Aorta (tissue), 5 donors: ENCODE measurements around the gene DOCK6. TPM values are rescaled to one million over a fixed set of nuclear protein-coding genes. Genes with fewer than 3 reads are reported as not detected.
"Not testable (repeated sequence)": the region's sequence is repeated elsewhere in the genome, so short reads cannot be mapped to it uniquely, and the experiment has no call there.

Experiments
- ATAC-seq: fragments of 200-7000 bp; cut with Tn5 transposase; one replicate; pipeline ENCODE4 v1.9.1; 2022; ENCODE audit warnings: moderate library complexity; ENCODE audit not compliant: low FRiP score
- DNase-seq, 2 donors: peaks; one replicate each; pipeline ENCODE4 v3.0.0-alpha.2; 2020
- H3K27ac ChIP-seq, 2 donors: one replicate each; pipeline ENCODE4 v1.5.1; 2013; ENCODE audit warnings: low read length in 2 of 2, mild to moderate bottlenecking in 2 of 2, moderate library complexity in 2 of 2, control low read depth in 1 of 2, inconsistent platforms in 1 of 2, low read depth in 1 of 2
- H3K27me3 ChIP-seq, 2 donors: one replicate each; pipeline ENCODE4 v1.6.1; 2013; ENCODE audit warnings: control low read depth in 1 of 2, low read length in 1 of 2, mild to moderate bottlenecking in 1 of 2, moderate library complexity in 1 of 2; ENCODE audit not compliant: insufficient read depth in 2 of 2, control insufficient read depth in 1 of 2
- H3K36me3 ChIP-seq, 2 donors: one replicate each; pipeline ENCODE4 v1.6.1; 2013; ENCODE audit warnings: control low read depth in 1 of 2, low read length in 1 of 2, mild to moderate bottlenecking in 1 of 2; ENCODE audit not compliant: insufficient read depth in 2 of 2, control insufficient read depth in 1 of 2
- H3K4me1 ChIP-seq, 2 donors: one replicate each; pipeline ENCODE4 v1.6.1; 2013; ENCODE audit warnings: low read length in 2 of 2, control low read depth in 1 of 2, mild to moderate bottlenecking in 1 of 2, moderate library complexity in 1 of 2; ENCODE audit not compliant: insufficient read depth in 2 of 2, control insufficient read depth in 1 of 2
- H3K4me3 ChIP-seq, 2 donors: one replicate each; pipeline ENCODE4 v1.5.1; 2013; ENCODE audit warnings: low read length in 2 of 2, control low read depth in 1 of 2, mild to moderate bottlenecking in 1 of 2
- H3K9me3 ChIP-seq: one replicate; pipeline ENCODE4 v1.6.1; 2013; ENCODE audit warnings: mild to moderate bottlenecking, low read length; ENCODE audit not compliant: control insufficient read depth
- WGBS, 2 donors: extraction: QIAGEN DNeasy Blood & Tissue Kit; methylation state at CpG; one replicate each; pipeline ENCODE4 v1.1.7; 2013; 5-methylcytosine and 5-hydroxymethylcytosine counted together
- intact Hi-C, 2 donors: fragments of 100-400 bp; cut with DNase I; formaldehyde crosslinking; loops; one replicate each; pipeline versions ENCODE4 v1.14.2 to v1.15.0; 2022
- polyA plus RNA-seq, 2 donors: library from polyadenylated mRNA; stranded (reverse); fragments of 200-250 nt; gene quantifications; one replicate each; pipeline ENCODE4 v1.2.3, GENCODE V29; 2013
- total RNA-seq, 2 donors: library from RNA; stranded (reverse); fragmentation: NEBNext Ultra II Directional; extraction: Animal tissue kit (Norgen Biotek cat#: 25700); gene quantifications; one replicate each; pipeline ENCODE4 v1.2.1, GENCODE V29; 2021
- donor health status: healthy with polysubstance abuse.
- donor health status: Bipolar disorder and iron deficiency.
- donor health status: DM: no; HTN: no; CAD: no.
- donor health status: DM: no; HTN: no; CAD: no.
- donor health status: DM: yes; HTN: yes; CAD: no.

DOCK6 gene
- total and polyA plus RNA-seq, 4 donors, result 12.8 to 109 (median 72.5) TPM

- H3K36me3 ChIP-seq, H3K4me1 ChIP-seq, H3K4me3 ChIP-seq: not testable (repeated sequence)
Measured at GRCh38 chr19:11180975-11181374, 81.3 kb downstream of the DOCK6 start.

GRCh38 chr19:11180346-11180745 lies 82.0 kb downstream of the DOCK6 start:
- no peaks in the 10 kb centered on the region for H3K9me3 ChIP-seq
- H3K36me3 ChIP-seq, result peaks cover 0 to 5% of the 10 kb centered on the region in 2 donors
- H3K4me1 ChIP-seq, result peaks cover 0 to 2% of the 10 kb centered on the region in 2 donors
- H3K27ac ChIP-seq, result peak overlapping the region in 1 of 2 donors; percentile 26
- intact Hi-C loops, result no loop called here
- no peak for DNase-seq
- no peaks in the 10 kb centered on the region for H3K27me3 ChIP-seq
- H3K4me3 ChIP-seq, result no peak overlapping the region
- 9% methylated on average over 8 of the region's 8 CpGs for WGBS, 2 donors
- peak; percentile 66 for ATAC-seq

More at GRCh38 chr19:11180975-11181374, 81.3 kb downstream of the DOCK6 start:
- intact Hi-C loops, H3K9me3 ChIP-seq, H3K27me3 ChIP-seq, DNase-seq: not testable (repeated sequence)
- peak; percentile 17 for ATAC-seq
- 14 to 20% methylated on average over 8 of the region's 8 CpGs for WGBS, 2 donors
- H3K27ac ChIP-seq, result peak overlapping the region in 1 of 2 donors; percentile 17

- intact Hi-C loops, result no loop called here
- Histone ChIP-seq H3K36me3 (peaks cover 1 to 5% of the 10 kb centered on the region in 2 donors), H3K27ac (peak overlapping the region in 1 of 2 donors; percentile 4), H3K27me3 (no peaks in the 10 kb centered on the region), H3K4me1 (peaks cover 0 to 2% of the 10 kb centered on the region in 2 donors), H3K9me3 (no peaks in the 10 kb centered on the region), H3K4me3 (no peak overlapping the region)
- ATAC-seq, result no peak
- DNase-seq, result peak in 1 of 2 donors; percentile 81
- WGBS, 2 donors, result 44 to 45% methylated on average over 11 of the region's 11 CpGs
Measured at GRCh38 chr19:11179716-11180297, 82.5 kb downstream of the DOCK6 start.

GRCh38 chr19:11179145-11179465 lies 83.2 kb downstream of the DOCK6 start:
- ATAC-seq, DNase-seq, H3K4me3 ChIP-seq, H3K9me3 ChIP-seq, H3K27me3 ChIP-seq, H3K36me3 ChIP-seq, H3K27ac ChIP-seq, H3K4me1 ChIP-seq, intact Hi-C loops: not testable (repeated sequence)
- 50% methylated on average over 9 of the region's 9 CpGs for WGBS, 2 donors

GRCh38 chr19:11177592-11177991 lies 84.7 kb downstream of the DOCK6 start:
- peaks cover 2 to 8% of the 10 kb centered on the region in 2 donors for H3K36me3 ChIP-seq
- H3K27ac ChIP-seq, result no peak overlapping the region
- ATAC-seq (no peak), DNase-seq (no peak)
- H3K27me3 ChIP-seq, result no peaks in the 10 kb centered on the region
- intact Hi-C loops, result no loop called here
- WGBS, 2 donors, result 80 to 84% methylated on average over 9 of the region's 9 CpGs
- peaks cover 0 to 2% of the 10 kb centered on the region in 2 donors for H3K4me1 ChIP-seq
- H3K4me3 ChIP-seq, result no peak overlapping the region
- H3K9me3 ChIP-seq, result no peaks in the 10 kb centered on the region

GRCh38 chr19:11176466-11177193 lies 85.7 kb downstream of the DOCK6 start:
- DNase-seq, result peak in 1 of 2 donors; percentile 57
- H3K27ac ChIP-seq, result no peak overlapping the region
- no peak overlapping the region for H3K4me3 ChIP-seq
- WGBS, 2 donors, result 88 to 90% methylated on average over 18 of the region's 18 CpGs
- H3K27me3 ChIP-seq, result no peaks in the 10 kb centered on the region
- H3K36me3 ChIP-seq, result peaks cover 2 to 10% of the 10 kb centered on the region in 2 donors
- no peak for ATAC-seq
- H3K9me3 ChIP-seq, result no peaks in the 10 kb centered on the region
- peaks cover 0 to 2% of the 10 kb centered on the region in 2 donors for H3K4me1 ChIP-seq
- intact Hi-C loops, result no loop called here

- ATAC-seq (no peak), DNase-seq (no peak)
- Histone ChIP-seq H3K4me3 (no peak overlapping the region), H3K27me3 (no peaks in the 10 kb centered on the region), H3K9me3 (no peaks in the 10 kb centered on the region), H3K36me3 (peaks cover 2 to 10% of the 10 kb centered on the region in 2 donors), H3K27ac (no peak overlapping the region), H3K4me1 (peaks cover 0 to 2% of the 10 kb centered on the region in 2 donors)
- intact Hi-C loops, result no loop called here
- WGBS, 2 donors, result 72 to 74% methylated on average over 7 of the region's 7 CpGs
Measured at GRCh38 chr19:11175920-11176319, 86.4 kb downstream of the DOCK6 start.

GRCh38 chr19:11174336-11174735 lies 88.0 kb downstream of the DOCK6 start:
- intact Hi-C loops, result no loop called here
- ATAC-seq (no peak), DNase-seq (no peak)
- no peak overlapping the region for H3K4me3 ChIP-seq
- WGBS, 2 donors, result 91% methylated on average over 27 of the region's 27 CpGs
- H3K9me3 ChIP-seq, result no peaks in the 10 kb centered on the region
- no peak overlapping the region for H3K27ac ChIP-seq
- H3K27me3 ChIP-seq, result no peaks in the 10 kb centered on the region
- no peaks in the 10 kb centered on the region for H3K4me1 ChIP-seq
- peaks cover 2 to 14% of the 10 kb centered on the region in 2 donors for H3K36me3 ChIP-seq
